GM18526 (cell line): ENCODE measurements around the gene KCTD17.

ENCODE experiments used
- POLR2A ChIP-seq: IDR thresholded peaks from 3 replicates; pipeline ENCODE4 v1.6.1; 2011; ENCODE audit not compliant: insufficient read length; ENCODE audit errors: extremely low read depth

Gene KCTD17

DNA sequence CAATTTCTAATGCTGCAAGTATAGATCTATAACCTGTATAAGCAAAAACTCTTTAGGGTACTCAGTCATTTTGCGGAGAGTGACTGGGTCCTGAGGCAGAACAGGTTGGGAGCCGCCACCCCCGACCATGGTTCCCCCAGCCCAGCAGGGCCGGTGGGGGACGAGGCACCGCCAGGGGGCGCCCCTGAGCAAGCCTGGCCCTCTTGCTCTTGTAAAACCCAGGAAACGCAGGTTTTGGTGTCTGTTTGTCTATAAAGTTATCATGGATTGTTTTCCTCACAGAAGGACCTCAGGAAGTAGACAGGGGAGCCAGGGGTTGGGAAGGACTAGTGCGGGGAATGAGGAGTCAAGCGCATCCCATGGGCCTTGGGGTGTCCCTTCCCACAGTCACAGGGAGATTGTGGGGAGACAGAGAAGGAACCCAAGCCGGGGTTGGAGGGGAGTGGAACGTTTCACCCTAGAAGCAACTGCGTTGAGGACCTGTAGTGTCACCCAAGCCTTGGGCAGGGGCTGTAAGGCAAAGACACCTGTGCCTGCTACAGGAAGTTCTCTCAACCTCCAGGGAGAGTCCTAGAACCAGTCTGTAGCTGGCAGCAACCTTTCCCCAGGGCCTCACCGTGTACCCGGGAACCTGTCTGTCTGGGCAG lies 26.4 kb downstream of the KCTD17 start:
- no peak for TF ChIP-seq POLR2A

DNA sequence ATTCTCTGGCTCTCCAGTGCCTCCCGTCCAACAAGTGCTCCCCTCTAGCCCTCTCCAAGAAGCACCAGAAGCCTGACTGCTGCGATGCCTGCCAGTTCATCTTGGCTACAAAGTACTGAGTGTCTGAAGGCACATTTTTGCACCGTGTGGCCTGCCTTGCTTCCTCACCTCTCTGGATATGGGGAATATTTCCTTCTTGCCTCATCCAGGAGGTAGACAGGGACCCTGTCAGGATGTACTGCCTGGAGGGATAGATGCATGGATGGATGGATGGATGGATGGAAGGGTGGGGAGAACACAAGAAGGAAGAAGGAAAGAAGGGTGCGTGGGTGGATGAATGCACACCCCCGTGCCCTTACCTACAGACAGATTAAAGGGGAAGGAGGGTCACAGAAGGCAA lies 27.6 kb downstream of the KCTD17 start:
- TF ChIP-seq POLR2A, result no peak

DNA sequence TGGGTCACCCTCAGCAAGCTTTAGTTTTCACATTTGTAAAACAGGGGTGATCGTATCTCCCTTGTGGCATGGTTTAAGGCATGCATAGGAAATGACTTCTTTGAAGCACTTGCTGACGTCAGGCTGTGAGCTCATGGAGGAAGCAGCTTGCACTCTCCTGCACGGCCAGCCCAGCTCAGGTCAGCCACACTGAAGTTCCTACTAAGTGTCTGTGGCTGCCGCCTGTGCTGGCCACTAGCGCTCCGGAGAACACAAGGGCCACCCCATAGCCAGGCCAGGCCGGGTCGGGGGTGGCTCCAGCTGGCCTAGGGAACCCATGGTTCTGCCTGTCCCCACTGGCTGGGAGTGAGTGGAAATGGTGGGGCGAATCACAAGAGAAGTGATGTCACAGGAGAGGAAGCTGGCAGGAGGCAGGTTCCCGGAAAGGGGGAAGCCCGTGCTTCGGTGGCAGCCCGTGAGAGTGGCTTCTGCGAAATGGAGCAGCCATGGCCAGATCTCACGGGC lies 28.2 kb downstream of the KCTD17 start:
- TF ChIP-seq POLR2A, result no peak

DNA sequence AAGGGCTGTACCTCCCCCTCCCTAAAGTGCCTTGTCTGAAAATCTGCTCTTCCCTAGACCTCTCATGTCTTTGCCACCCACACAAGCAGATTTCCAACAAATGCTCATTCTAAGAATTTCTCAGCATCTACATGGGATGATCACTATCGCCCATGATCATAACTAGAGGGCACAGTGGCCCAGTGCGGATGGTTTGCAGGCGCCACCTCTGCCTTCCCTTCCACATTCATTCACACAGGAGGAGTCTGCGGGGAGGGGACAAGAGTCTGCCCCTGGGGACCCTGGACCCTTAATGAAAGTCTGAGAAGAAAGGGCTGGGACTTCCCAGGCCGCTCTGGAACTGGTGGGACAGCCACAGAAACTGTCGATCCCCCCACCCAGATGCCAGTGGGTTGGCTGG lies 28.9 kb downstream of the KCTD17 start:
- no peak for TF ChIP-seq POLR2A

DNA sequence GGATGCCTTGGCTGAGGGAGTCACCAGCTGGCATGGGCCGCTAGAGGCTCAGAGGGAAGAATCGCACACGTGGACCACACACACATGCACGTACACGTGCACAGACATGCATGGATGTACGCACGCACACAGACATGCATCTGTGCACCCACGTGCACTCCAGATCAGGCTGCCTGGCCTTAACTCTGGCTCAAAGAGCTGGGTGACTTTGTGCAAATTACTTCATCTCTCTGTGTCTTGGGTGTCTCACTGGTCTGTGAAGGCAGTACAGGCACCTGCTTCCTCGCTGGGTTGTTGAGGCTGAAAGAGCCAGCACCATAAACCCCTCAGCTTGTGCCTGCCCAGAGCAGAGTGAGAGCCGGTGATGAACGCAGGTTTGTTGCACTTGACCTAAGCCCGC lies 29.3 kb downstream of the KCTD17 start:
- no peak for TF ChIP-seq POLR2A

DNA sequence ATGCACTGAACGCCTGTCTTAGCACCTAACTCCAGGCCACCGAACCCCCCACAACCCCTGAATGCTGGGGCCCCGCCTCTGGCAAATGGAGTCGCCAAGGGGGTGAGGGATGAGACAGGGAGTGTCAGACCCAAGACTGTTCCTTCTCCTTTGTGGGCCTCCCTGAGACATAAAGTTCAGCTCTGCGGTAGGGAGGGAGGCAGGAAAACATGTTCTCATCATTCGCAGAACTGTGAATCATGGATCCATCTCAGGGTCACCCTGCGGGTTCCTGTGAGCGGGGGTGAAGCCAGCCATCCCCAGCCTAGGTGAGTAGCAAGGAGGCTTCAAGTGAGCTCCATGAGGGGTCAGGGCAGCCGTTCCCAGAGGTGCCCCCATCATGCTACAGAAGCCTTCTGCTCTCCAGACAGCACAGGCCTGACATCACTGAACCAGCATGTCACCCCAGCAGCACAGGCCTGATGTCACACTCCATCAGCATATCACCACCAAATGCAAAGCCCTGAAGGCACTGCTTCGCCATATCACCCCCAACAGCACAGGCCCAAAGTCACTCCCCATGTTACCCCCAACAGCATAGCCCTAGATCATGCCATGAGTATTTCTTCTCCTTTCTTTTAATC lies 30.8 kb downstream of the KCTD17 start:
- no peak for TF ChIP-seq POLR2A

DNA sequence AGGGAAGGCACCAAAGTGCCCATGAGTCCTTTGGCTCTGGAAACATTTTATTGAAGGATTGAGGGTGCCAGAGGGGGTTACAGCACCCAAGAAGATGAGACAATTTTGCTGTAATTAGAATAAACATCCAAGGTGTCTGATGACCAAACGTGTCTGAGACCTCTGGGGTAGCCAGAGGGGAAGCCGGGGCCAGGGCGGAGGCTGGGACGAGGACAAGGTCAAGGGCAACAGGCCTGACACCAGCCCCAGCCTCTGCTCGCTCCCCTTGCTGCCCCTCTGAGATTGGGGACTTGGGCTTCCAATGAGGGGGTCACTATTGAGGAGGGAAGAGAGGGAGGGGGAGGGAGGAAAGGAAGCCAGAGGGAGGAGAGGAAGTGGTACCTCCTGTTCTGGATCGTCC lies 32.4 kb downstream of the KCTD17 start:
- TF ChIP-seq POLR2A, result no peak

DNA sequence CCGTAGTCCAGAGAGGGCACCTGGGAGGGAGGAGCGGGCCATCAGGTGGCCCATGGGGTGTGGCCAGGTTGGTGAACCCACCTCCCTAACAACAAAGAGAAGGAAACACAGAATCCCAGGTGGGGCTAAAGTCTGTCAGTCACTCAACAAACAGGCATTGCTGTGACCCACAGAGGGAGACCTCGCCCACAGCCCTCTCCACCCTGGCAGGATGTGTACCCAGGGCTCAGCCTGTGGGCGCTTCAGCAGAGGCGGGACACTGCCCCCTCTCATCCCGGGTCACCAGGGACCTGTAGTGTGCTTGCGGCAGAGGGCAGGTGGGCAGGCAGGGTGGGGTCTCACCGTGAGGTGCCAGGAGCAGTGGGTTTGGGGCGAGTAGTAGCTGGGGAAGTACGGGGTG lies 32.8 kb downstream of the KCTD17 start:
- TF ChIP-seq POLR2A, result no peak

DNA sequence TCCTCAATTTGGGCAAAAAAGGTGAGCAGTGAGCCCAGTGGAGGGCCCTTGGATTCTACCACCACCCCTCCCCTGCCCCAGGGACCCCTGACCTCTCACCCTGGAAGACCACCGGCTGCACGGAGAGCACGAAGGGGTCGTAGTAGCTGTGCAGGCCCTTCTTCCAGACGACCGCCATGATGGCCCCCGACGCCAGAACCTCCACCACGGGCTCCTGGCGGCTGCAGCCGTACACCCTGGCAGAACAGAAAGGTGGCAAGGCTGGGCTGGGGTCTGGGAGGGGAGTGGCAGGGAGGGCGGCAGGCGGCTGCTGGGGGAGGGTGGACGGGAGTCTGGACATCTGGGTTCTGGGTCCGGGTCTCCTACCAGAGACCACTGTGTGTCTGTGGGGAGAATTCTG lies 34.6 kb downstream of the KCTD17 start:
- TF ChIP-seq POLR2A, result no peak

DNA sequence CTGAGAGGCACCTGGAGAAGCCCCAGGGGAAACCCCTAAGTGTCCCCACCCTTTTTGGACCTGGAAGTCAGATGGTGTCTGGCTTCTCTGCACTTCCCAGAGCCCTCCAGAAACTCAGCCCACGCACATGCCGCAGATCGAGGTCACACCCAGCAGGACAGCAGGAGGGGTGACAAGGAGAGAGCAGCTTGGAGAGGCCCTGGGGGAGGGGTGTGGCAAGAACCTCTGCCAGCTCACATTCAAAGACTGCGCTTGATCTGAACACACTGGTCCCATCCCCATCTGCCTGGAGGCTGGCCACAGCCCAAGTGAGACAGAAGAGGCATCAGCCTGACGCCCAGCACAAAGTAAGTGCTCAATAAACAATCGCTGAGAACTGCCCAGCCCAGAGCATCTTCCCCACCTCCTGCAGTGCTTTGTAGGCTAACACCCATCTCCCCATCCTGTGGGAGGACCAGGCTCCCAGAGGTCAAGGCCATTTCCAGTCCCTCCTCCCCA lies 36.6 kb downstream of the KCTD17 start:
- no peak for TF ChIP-seq POLR2A

DNA sequence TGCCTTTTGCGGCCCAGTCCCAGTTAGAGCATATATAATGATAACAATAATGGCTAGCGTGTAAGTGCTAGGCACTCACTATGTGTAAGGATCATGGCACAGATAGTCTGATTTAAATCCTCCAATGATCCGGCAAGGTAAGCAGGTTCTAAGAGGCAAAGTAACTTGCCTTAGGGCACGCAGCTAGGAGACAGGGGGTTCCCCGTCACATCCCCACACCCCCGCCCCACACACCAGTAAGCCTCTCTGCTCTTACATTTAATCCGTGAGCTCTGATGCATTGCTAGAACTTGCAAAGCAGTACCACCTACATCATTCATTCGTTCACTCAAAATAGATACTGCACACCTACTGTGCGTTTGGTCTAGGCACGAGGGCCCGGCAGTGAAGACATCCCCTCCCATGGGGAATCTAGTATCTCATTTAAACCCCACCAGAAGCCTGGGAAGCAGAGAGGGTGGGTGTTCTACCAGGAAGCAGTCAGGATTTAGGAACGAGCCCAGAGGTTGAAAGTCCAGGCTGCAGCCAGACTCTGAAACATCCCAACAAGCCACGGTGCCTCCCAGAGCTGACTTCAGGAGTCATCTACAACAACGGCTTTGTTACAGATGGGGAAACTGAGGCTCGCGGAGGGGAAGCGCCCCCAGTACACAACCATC lies 37.3 kb downstream of the KCTD17 start:
- TF ChIP-seq POLR2A, result no peak

DNA sequence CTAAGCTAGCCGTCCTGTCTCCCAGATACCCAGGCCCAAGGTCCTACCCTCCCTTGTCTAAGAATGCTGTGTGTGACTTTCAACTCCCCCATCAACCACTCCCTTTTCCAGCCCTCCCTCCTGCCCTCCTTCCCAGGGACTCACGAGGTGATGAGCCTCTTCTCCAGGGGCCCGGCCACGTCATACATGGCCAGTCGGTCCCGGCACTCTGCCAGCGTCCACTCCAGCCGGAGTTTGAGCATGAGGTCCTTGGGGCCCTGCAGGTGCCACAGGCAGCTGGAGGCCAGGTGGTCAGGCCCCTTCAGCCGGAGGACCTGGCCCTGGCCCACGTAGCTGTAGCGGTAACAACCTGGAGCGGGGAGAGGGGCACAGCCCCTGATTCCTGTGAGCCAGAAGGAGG lies 37.9 kb downstream of the KCTD17 start:
- TF ChIP-seq POLR2A, result no peak

DNA sequence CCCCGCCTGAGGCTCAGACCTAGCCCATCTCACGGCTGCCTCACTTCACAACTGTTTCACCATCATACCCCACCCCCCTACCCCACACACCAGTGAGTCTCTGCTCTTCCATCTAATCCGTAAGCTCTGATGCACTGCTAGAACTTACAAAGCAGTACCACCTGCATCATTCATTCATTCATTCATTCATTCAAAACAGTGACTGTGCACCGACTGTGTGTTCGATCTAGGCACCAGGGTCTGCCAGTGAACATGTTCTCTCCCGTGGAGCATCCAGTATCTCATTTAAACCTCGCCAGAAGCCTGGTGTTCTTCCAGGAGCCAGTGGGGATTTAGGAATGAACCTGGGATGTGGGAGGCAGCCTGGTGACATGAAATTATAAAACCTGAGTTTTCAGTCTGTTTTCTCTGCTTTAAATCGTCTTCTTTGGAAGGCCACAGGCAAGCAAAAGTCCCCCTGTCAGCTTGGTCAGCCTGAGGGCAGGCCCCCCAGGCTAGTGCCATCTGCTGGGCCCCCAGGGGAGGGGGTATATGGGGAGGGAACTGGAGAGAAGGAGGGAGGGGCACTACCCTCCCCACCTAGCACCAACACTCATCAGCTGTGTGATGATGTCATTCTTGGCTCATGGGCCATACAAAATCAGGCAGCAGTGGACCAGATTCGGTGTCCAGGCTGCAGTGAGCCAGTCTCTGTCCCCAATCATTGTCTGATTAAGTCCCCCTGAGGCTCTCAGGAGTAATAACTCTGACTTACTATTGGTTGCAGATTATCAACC lies 39.6 kb downstream of the KCTD17 start:
- TF ChIP-seq POLR2A, result no peak

DNA sequence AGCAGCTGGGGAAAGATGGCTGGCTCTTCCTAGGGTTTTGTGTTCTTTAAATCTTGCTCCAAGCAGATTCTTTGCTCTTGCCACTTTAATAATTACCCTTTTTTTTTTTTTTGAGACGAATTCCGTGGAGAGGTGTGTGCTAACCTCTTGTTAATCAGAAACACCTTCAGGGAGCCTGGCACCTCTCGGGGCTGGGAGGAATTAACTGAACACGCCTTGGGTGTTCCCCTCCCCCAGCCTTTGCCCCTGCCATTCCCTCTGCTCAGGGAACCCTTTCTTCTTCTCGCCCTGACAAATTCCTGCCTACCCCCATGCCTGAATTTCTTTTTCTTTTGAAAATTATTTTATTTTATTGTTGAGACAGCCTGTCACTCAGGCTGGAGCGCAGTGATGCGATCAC lies 40.5 kb downstream of the KCTD17 start:
- no peak for TF ChIP-seq POLR2A

DNA sequence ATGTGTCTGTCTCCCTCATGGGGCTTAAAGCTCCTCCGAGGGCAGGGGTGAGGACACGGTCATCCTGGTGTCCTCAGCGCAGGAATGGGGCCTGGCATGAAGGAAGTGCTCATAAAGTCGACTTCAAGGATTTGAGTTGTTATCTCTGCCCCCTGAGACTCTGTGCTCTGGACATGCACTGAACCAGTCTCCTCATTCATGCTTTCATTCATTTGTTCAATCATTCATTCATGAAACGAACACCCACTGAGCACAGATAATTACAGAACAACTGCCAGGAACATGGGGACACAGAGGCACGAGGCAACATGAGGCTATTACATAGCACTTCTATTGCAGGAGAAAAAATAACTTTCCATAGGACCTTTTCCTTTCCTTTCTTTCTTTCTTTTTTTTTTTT lies 41.5 kb downstream of the KCTD17 start:
- TF ChIP-seq POLR2A, result no peak
